C4-2B (cell line): ENCODE results near the gene GPR135.

ENCODE experiments used
- ZFX ChIP-seq: fragments of 450-650 bp; IDR thresholded peaks from 2 replicates; pipeline ENCODE4 v1.6.1; 2017
- TF ChIP-seq, protein P1 (sequence below): fragments of 450-650 bp; conservative IDR thresholded peaks from 2 replicates; pipeline ENCODE4 v1.5.1; 2017; ENCODE audit warnings: mild to moderate bottlenecking

DNA sequence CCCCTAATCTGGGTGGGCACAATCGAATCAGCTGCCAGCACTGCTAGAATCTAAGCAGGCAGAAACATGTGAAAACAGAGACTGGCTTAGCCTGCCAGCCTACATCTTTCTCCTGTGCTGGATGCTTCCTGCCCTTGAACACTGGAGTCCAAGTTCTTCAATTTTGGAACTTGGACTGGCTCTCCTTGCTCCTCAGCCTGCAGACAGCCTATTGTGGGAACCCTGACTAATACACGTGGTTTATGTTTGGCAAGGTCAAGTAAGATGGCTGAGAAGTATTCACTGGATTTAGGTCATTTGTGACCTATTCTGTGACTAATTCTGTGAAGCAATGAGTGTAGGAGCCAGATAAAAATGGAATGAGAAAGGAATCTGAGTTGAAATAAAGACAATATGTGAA is 11.0 kb downstream of the GPR135 start:
- TF ChIP-seq, protein P1, sequence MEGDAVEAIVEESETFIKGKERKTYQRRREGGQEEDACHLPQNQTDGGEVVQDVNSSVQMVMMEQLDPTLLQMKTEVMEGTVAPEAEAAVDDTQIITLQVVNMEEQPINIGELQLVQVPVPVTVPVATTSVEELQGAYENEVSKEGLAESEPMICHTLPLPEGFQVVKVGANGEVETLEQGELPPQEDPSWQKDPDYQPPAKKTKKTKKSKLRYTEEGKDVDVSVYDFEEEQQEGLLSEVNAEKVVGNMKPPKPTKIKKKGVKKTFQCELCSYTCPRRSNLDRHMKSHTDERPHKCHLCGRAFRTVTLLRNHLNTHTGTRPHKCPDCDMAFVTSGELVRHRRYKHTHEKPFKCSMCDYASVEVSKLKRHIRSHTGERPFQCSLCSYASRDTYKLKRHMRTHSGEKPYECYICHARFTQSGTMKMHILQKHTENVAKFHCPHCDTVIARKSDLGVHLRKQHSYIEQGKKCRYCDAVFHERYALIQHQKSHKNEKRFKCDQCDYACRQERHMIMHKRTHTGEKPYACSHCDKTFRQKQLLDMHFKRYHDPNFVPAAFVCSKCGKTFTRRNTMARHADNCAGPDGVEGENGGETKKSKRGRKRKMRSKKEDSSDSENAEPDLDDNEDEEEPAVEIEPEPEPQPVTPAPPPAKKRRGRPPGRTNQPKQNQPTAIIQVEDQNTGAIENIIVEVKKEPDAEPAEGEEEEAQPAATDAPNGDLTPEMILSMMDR = no peak
- TF ChIP-seq ZFX = no peak
